ENCODE data around the gene NUDT5.
"Not testable (repeated sequence)": the region's sequence is repeated elsewhere in the genome, so short reads cannot be mapped to it uniquely, and the experiment has no call there.

NUDT5 gene

GRCh38 chr10:12195603-12196506 is at the start of gene NUDT5, which contains the start of gene CDC123:
TSS of gene NUDT5 (minus strand) at chr10:12195891. CDS start at chr10:12186291, 9,600 bp downstream.
TSS of gene CDC123 (plus strand) at chr10:12196188. CDS start at chr10:12196246, 58 bp downstream.
- DNase-seq: peak; percentile 89 to 96

- DNase-seq: no peak
Observed at GRCh38 chr10:12243864-12244620, 48.4 kb upstream of the NUDT5 start.

- no peak for DNase-seq
Observed at GRCh38 chr10:12241810-12242529, 46.3 kb upstream of the NUDT5 start.

GRCh38 chr10:12238821-12239220 is 43.1 kb upstream of the NUDT5 start:
- DNase-seq: no peak

GRCh38 chr10:12237265-12238220 is 41.9 kb upstream of the NUDT5 start:
- DNase-seq: no peak

- no peak for DNase-seq
Observed at GRCh38 chr10:12235796-12236195, 40.1 kb upstream of the NUDT5 start.

GRCh38 chr10:12235116-12235694 is 39.5 kb upstream of the NUDT5 start:
- no peak for DNase-seq

GRCh38 chr10:12234687-12235086 is 39.0 kb upstream of the NUDT5 start:
- not testable (repeated sequence) for DNase-seq

GRCh38 chr10:12228851-12229250 is 33.2 kb upstream of the NUDT5 start:
- DNase-seq: no peak

GRCh38 chr10:12226438-12226837 is 30.7 kb upstream of the NUDT5 start:
- DNase-seq: not testable (repeated sequence)

- no peak for DNase-seq
Observed at GRCh38 chr10:12225444-12225843, 29.8 kb upstream of the NUDT5 start.

- DNase-seq: no peak
Observed at GRCh38 chr10:12221323-12222298, 25.9 kb upstream of the NUDT5 start.

GRCh38 chr10:12218991-12219390 is 23.3 kb upstream of the NUDT5 start:
- DNase-seq: no peak

GRCh38 chr10:12214763-12215218 is 19.1 kb upstream of the NUDT5 start:
- peak in 1 of 2 donors; percentile 45 for DNase-seq

- DNase-seq: no peak
Observed at GRCh38 chr10:12214093-12214492, 18.4 kb upstream of the NUDT5 start.

GRCh38 chr10:12213621-12214020 is 17.9 kb upstream of the NUDT5 start:
- DNase-seq: no peak

GRCh38 chr10:12212454-12212853 is 16.8 kb upstream of the NUDT5 start:
- DNase-seq: no peak

GRCh38 chr10:12208460-12208859 is 12.8 kb upstream of the NUDT5 start:
- DNase-seq: no peak

- no peak for DNase-seq
Observed at GRCh38 chr10:12207114-12207513, 11.4 kb upstream of the NUDT5 start.

GRCh38 chr10:12205082-12205481 is 9.4 kb upstream of the NUDT5 start:
- DNase-seq: no peak

Data from hippocampal formation (tissue), 2 donors.